Heart left ventricle (tissue), 16 donors: ENCODE results near the gene CELF4. TPM values are rescaled to one million over a fixed set of nuclear protein-coding genes. Genes with fewer than 3 reads are reported as not detected.

Source experiments
- ATAC-seq, 4 donors: fragments of 200-7000 bp; cut with Tn5 transposase; one replicate each; pipeline ENCODE4 v1.9.1; 2020 to 2022; ENCODE audit warnings: moderate library complexity in 4 of 4, mild to moderate bottlenecking in 3 of 4, moderate number of reproducible peaks in 1 of 4
- DNase-seq, 5 donors: peaks; one replicate each; pipeline ENCODE4 v3.0.0-alpha.2; 2020
- H3K27ac ChIP-seq, 12 donors: fragments of 200-600 bp; sonication (generic) in 4 of 12; one replicate each; pipeline versions ENCODE4 v1.5.0 to v1.8.0; 2016 to 2022; ENCODE audit warnings: mild to moderate bottlenecking in 2 of 12
- H3K27me3 ChIP-seq, 9 donors: fragments of 200-600 bp; sonication (generic) in 2 of 9; one replicate each; pipeline versions ENCODE4 v1.5.1 to v1.8.0; 2016 to 2022; ENCODE audit warnings: mild to moderate bottlenecking in 3 of 9
- H3K36me3 ChIP-seq, 9 donors: fragments of 200-600 bp; sonication (generic) in 2 of 9; one replicate each; pipeline versions ENCODE4 v1.5.0 to v1.8.0; 2018 to 2022; ENCODE audit warnings: mild to moderate bottlenecking in 2 of 9
- H3K4me1 ChIP-seq, 12 donors: fragments of 200-600 bp; sonication (generic) in 4 of 12; one replicate each; pipeline versions ENCODE4 v1.5.0 to v1.8.0; 2016 to 2022; ENCODE audit warnings: mild to moderate bottlenecking in 3 of 12
- H3K4me3 ChIP-seq, 12 donors: fragments of 200-600 bp; sonication (generic) in 4 of 12; one replicate each; pipeline versions ENCODE4 v1.5.0 to v1.8.0; 2017 to 2022; ENCODE audit warnings: mild to moderate bottlenecking in 9 of 12, moderate library complexity in 4 of 12
- H3K9me3 ChIP-seq, 12 donors: fragments of 200-600 bp; sonication (generic) in 4 of 12; one replicate each; pipeline versions ENCODE4 v1.5.0 to v1.8.0; 2016 to 2022; ENCODE audit warnings: mild to moderate bottlenecking in 1 of 12
- CTCF ChIP-seq, 12 donors: fragments of 200-600 bp; sonication (generic) in 4 of 12; IDR thresholded peaks; one replicate each; pipeline versions ENCODE4 v1.5.0 to v1.8.0; 2018 to 2022; ENCODE audit warnings: antibody characterized with exemption in 12 of 12, mild to moderate bottlenecking in 5 of 12
- POLR2A ChIP-seq, 2 donors: fragments of 450-650 bp; IDR thresholded peaks; one replicate each; pipeline ENCODE4 v1.6.1; 2017; ENCODE audit warnings: antibody characterized with exemption in 2 of 2, mild to moderate bottlenecking in 2 of 2, moderate library complexity in 2 of 2
- WGBS, 4 donors: extraction: QIAGEN DNeasy Blood & Tissue Kit in 2 of 4; methylation state at CpG; one replicate each; pipeline versions ENCODE4 v1.1.5 to v1.1.7; 2013 to 2018; 5-methylcytosine and 5-hydroxymethylcytosine counted together
- intact Hi-C, 10 donors: fragments of 100-400 bp; cut with DNase I; formaldehyde crosslinking; loops; one replicate each; pipeline versions ENCODE4 v1.11.1 to v1.14.2; 2022
- polyA plus RNA-seq, 2 donors: library from polyadenylated mRNA; stranded (reverse); fragments of 200-250 nt; gene quantifications; one replicate each; pipeline ENCODE4 v1.2.3, GENCODE V29; 2013
- total RNA-seq, 9 donors: library from RNA; depleted of rRNA in 2 of 9; stranded (reverse); fragments of >200 nt in 2 of 9; fragmentation: NEBNext Ultra II Directional in 3 of 9; extraction: Animal tissue kit (Norgen Biotek cat#: 25700) in 3 of 9; gene quantifications; one replicate each; pipeline versions ENCODE4 v1.1.0 to v1.2.4, GENCODE V29; 2016 to 2023
- donor health status: ischemic (EF 13 %, LVEDD 7.1; RV severe dilation, severe dysfunction).
- donor health status: healthy with polysubstance abuse.
- donor health status: DM: no; HTN: yes; CAD: no.
- donor health status: DM: no; HTN: no; CAD: no.
- donor health status: ischemic (EF 25% LVEDD 6.9; RV normal size, moderate dysfunction).
- donor health status: ischemic (EF 25% LVEDD 5.7; RV mildly dilated, moderate dysfunction).
- donor health status: healthy.
- donor health status: DM: yes; HTN: yes; CAD: no.
- donor health status: ischemic (EF 35%, LVEDD 5.7; RV mildly dilated, moderate dysfunction).
- donor health status: nonischemic (EF 11% LVEDD 7.7; RV severe dilation, severe dysfunction).
- donor health status: DM: yes; HTN: yes; CAD: no.
- donor health status: PGD.
- donor health status: ischemic (EF 29% LVEDD 5.4; RV normal size, mild dysfunction).
- donor health status: nonischemic (EF 23%, LVEDD 6.1; RV moderate dilation, normal function).

Gene CELF4
- total and polyA plus RNA-seq, 11 donors = 0.11 to 0.67 (median 0.40) TPM; not detected in 3

- Histone ChIP-seq H3K36me3 (no peaks in the 10 kb centered on the region), H3K27ac (no peak overlapping the region), H3K4me3 (no peak overlapping the region), H3K4me1 (no peaks in the 10 kb centered on the region), H3K9me3 (no peaks in the 10 kb centered on the region), H3K27me3 (peaks cover 0 to 5% (median 0%) of the 10 kb centered on the region in 9 donors)
- ATAC-seq (no peak), DNase-seq (no peak)
- TF ChIP-seq POLR2A (IDR thresholded peaks at IDR 0.05) = no peak
- no peak for TF ChIP-seq CTCF (IDR thresholded peaks at IDR 0.05)
- WGBS, 4 donors = 74 to 88% (median 82%) methylated on average over 4 of the region's 4 CpGs
- intact Hi-C loops = no loop called here
Measured at GRCh38 chr18:37502601-37503000, 63.0 kb downstream of the CELF4 start.

- Histone ChIP-seq H3K36me3 (no peaks in the 10 kb centered on the region), H3K4me3 (no peak overlapping the region), H3K4me1 (no peaks in the 10 kb centered on the region), H3K9me3 (no peaks in the 10 kb centered on the region), H3K27me3 (peaks cover 0 to 5% (median 0%) of the 10 kb centered on the region in 9 donors), H3K27ac (no peak overlapping the region)
- ATAC-seq (no peak), DNase-seq (no peak)
- WGBS, 4 donors = 49 to 61% (median 53%) methylated on average over 14 of the region's 14 CpGs
- TF ChIP-seq POLR2A (IDR thresholded peaks at IDR 0.05) = no peak
- TF ChIP-seq CTCF (IDR thresholded peaks at IDR 0.05) = no peak
- intact Hi-C loops = no loop called here
Measured at GRCh38 chr18:37502036-37502435, 63.6 kb downstream of the CELF4 start.

GRCh38 chr18:37501136-37501535 is 64.5 kb downstream of the CELF4 start:
- no peak overlapping the region for H3K27ac ChIP-seq
- no peaks in the 10 kb centered on the region for H3K9me3 ChIP-seq
- no peaks in the 10 kb centered on the region for H3K36me3 ChIP-seq
- H3K4me3 ChIP-seq = no peak overlapping the region
- no peak for DNase-seq
- no peaks in the 10 kb centered on the region for H3K4me1 ChIP-seq
- ATAC-seq = no peak
- intact Hi-C loops = no loop called here
- WGBS, 4 donors = 76 to 89% (median 84%) methylated on average over 4 of the region's 4 CpGs
- peaks cover 0 to 5% (median 0%) of the 10 kb centered on the region in 9 donors for H3K27me3 ChIP-seq
- TF ChIP-seq CTCF (IDR thresholded peaks at IDR 0.05) (no peak), POLR2A (IDR thresholded peaks at IDR 0.05) (no peak)

DNA sequence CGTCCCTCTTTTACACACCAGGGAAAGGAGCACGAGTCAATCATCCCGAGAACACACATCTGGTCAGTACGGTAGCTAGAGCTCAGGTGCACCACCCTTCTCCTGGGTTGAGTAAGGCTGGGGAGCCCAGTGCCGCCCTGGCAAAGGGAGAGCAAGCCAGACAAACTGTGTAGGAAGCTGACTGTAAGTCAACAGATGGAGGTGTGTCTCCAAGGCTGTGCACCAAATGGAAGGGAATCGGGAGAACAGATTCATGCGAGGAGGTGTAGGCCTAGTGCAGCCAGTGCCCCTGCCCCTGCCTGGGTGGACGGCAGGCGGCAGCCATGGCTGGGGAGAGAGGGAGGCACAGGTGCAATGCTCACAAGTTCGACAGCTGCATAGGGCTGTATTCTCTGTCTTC is 65.7 kb downstream of the CELF4 start:
- DNase-seq (no peak), ATAC-seq (no peak)
- Histone ChIP-seq H3K9me3 (no peaks in the 10 kb centered on the region), H3K36me3 (no peaks in the 10 kb centered on the region), H3K4me1 (no peaks in the 10 kb centered on the region), H3K27me3 (peaks cover 0 to 6% (median 0%) of the 10 kb centered on the region in 9 donors), H3K27ac (no peak overlapping the region), H3K4me3 (no peak overlapping the region)
- WGBS, 4 donors = 81 to 89% (median 87%) methylated on average over 10 of the region's 10 CpGs
- intact Hi-C loops = loop anchor here in 1 of 10 donors (10.0 kb wide), 1 partner anchor 65 kb away; no protein-coding TSS in a partner anchor
- TF ChIP-seq POLR2A (IDR thresholded peaks at IDR 0.05) (no peak), CTCF (IDR thresholded peaks at IDR 0.05) (no peak)
